IPS-18c (cell line): Measurements from ENCODE around the gene EGFR.

Experiments used
- H3K4me3 ChIP-seq: 2 replicates; pipeline ENCODE4 v1.7.0; 2013; ENCODE audit warnings: low read depth, mild to moderate bottlenecking, low read length, moderate library complexity; ENCODE audit not compliant: insufficient read depth
- H3K9me3 ChIP-seq: one replicate; pipeline ENCODE4 v1.6.1; 2013; ENCODE audit warnings: mild to moderate bottlenecking, low read length, moderate library complexity; ENCODE audit not compliant: control insufficient read depth, insufficient read depth

Gene EGFR

GRCh38 chr7:55052741-55053427 is 34.1 kb downstream of the EGFR start:
- no peak overlapping the region for H3K4me3 ChIP-seq
- no peaks in the 10 kb centered on the region for H3K9me3 ChIP-seq

DNA sequence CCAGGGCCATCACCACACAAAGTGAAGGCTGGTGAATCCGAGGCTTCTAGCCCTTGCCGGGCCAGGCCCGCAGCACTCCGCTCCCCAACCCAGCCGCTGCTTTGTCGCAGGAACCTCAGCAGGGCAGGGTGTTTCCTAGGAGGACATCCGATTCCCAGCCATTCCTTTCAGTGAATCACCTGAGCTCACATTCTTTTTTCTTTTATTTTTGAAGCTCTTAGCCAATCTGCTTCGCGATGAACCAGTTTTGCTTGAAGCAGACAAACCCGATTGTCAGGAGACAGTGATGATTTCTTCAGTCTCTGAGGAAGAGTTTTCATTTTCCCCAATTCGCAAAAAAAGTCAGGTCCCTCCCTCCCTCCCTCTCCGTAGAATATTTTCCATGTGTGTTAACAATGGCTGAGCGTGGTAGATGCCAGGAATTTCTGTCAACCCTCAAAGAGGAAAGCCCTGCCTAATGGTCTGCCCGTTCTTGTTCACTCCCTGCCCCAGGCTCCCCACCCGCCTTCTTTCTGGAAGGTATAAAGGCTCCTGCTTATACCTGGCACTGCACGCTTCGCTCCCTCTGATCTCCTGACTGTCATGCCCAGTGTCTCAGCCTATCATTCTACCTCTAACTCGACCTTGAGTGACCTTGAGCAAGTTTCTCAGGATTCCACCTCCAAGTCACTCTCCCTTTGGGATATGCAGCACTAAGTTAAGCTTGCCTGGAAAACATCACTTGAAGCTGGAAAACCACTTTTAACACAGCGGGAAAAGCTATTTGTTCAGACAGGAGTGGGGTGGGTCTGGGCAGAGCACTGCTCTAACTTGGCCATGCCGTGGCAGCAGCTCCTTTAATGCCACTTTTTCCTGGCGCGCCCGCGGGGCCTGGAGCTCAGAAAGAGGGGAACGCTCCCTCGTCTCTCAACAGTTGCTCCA is 35.1 kb downstream of the EGFR start:
- no peaks in the 10 kb centered on the region for H3K9me3 ChIP-seq
- no peak overlapping the region for H3K4me3 ChIP-seq

GRCh38 chr7:55054758-55055157 is 35.9 kb downstream of the EGFR start:
- no peak overlapping the region for H3K4me3 ChIP-seq
- no peaks in the 10 kb centered on the region for H3K9me3 ChIP-seq

DNA sequence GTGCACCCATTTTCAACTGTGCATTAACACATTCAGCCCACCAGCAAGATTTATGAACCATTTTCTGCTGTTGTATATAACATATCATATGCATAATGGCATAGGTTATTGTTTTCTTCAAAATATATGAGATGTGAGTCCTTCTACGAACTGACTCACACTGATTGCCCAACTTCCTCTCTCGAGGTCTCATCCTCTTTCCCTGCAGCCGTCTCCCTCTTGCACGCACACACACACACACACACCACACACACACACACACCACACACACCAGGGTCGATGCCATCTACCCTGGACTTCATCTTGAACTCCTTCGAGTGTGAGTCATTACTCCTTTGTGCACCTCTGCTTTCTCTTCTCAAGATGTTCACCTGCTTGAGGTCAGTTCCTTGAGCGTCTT is 36.7 kb downstream of the EGFR start:
- H3K9me3 ChIP-seq: no peaks in the 10 kb centered on the region
- no peak overlapping the region for H3K4me3 ChIP-seq

- Histone ChIP-seq H3K9me3 (no peaks in the 10 kb centered on the region), H3K4me3 (no peak overlapping the region)
These were observed 37.3 kb downstream of the EGFR start for GRCh38 chr7:55056068-55056467.

DNA sequence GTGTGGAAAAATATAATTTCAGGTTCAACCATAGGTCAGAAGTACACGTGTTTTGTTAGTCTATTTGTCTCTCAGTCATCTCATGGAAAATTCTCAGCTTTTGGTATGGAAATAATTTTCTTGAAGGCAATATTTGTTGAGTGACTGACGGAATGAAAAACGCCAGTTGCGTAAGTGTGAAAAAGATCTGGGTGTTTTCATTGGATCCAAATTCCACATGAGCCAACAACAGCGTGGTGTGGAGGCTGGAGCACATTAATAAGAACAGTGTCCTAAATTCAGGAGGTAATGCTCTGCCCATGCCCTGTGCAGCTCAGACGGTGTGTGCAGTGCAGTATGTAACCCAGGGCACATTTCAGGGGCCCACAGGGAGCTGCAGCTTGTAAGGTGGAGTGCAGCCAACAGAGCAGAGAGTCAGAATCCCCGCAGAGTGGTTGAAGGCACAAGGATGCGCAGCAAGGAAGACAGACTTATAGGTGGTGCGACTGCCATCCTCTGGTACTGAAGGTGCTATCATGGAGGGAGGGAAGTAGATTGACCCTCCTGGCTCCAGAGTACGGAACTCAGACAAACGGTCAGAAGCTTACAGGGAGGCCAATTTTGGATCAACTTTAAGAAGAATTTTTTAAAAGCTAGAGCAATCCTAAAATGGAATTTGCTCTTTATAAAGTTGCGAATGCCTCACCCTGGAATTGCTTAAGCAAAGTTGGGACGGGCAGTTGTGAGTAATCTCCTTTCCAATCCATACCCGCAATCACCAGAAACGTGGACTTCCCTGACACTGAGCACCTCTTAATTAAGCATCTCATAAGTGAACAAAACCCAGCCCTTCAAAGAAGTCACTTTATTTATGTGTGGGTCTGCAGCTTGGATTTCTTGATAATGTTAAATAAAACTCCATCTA is 38.0 kb downstream of the EGFR start:
- Histone ChIP-seq H3K9me3 (no peaks in the 10 kb centered on the region), H3K4me3 (no peak overlapping the region)

DNA sequence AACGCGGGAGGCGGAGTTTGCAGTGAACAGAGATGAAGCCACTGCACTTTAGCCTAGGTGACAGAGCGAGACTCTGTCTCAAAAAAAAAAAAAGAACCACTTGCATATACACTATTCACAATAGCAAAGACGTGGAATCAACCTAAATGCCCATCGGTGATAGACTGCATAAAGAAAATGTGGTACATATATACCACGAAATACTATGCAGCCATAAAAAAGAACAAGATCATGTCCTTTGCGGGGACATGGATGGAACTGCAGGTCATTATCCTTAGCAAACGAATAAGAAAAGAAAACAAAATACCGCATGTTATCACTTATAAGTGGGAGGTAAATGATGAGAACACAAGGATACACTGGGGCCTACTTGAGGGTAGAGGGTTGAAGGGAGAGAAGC is 39.5 kb downstream of the EGFR start:
- no peaks in the 10 kb centered on the region for H3K9me3 ChIP-seq

GRCh38 chr7:55059021-55059420 is 40.2 kb downstream of the EGFR start:
- Histone ChIP-seq H3K4me3 (no peak overlapping the region), H3K9me3 (no peaks in the 10 kb centered on the region)

More for the DNA sequence above, 39.5 kb downstream of the EGFR start:
- no peak overlapping the region for H3K4me3 ChIP-seq

- Histone ChIP-seq H3K9me3 (no peaks in the 10 kb centered on the region), H3K4me3 (no peak overlapping the region)
These were observed 41.3 kb downstream of the EGFR start for GRCh38 chr7:55060085-55060484.

- H3K9me3 ChIP-seq: no peaks in the 10 kb centered on the region
- no peak overlapping the region for H3K4me3 ChIP-seq
These were observed 41.8 kb downstream of the EGFR start for GRCh38 chr7:55060636-55061022.

DNA sequence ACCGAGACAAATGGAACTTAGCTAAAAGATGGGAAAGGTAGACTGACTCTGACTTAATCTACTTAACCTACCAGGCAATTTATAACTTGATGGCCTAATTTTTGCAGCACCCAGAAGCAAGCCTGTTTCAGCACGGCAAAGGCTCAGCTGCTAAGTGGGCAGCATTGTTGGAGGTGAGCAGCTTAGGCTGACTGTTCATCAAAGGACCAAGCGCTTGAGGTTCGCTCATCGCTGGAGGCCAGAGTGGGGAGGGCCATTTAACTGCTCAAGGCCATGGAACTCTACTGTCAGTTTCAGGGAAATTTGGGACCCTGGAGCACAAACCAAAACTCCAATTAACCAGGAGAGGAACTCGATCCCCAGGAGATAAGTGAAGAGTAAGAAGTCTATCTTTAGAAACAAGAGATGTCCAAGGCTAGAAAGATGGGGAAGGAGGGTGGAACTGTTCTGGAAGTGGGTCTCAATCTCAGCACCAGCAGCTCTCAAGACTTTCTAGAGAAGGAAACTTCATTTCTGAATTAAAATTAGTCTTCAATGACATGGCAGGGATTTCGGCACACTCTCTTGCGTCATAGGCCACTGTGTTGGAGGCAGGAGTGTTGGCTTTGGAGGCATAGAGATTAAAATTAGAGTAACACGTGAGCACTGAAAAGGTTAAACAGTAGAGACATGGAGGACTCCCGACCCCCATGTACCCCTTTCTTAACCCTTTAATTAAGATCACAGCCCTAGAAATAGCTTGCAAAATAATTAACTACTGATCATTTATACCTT is 43.1 kb downstream of the EGFR start:
- no peaks in the 10 kb centered on the region for H3K9me3 ChIP-seq
- no peak overlapping the region for H3K4me3 ChIP-seq

- no peak overlapping the region for H3K4me3 ChIP-seq
- no peaks in the 10 kb centered on the region for H3K9me3 ChIP-seq
These were observed 44.2 kb downstream of the EGFR start for GRCh38 chr7:55063061-55063460.

DNA sequence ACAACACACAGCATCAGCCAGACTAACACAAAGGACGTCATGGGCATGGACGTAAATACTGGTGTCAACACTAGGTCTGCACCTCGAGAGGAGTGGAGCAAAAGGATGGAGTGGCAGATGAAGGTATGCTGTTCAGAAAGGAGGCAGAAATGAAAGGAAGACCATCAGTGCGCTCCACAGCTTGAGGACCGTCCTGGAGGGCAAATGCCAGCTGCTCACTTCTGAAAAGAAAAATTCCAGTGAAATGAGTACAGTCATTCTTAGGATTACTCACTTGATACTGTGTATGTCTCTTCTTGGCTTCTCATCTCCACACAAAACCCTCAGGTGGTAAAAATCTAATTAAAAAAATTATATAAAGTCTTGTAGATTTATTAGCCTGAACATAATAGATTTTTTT is 44.8 kb downstream of the EGFR start:
- Histone ChIP-seq H3K4me3 (no peak overlapping the region), H3K9me3 (no peaks in the 10 kb centered on the region)

GRCh38 chr7:55065079-55065478 is 46.3 kb downstream of the EGFR start:
- H3K4me3 ChIP-seq: no peak overlapping the region
- H3K9me3 ChIP-seq: no peaks in the 10 kb centered on the region

- no peaks in the 10 kb centered on the region for H3K9me3 ChIP-seq
- H3K4me3 ChIP-seq: no peak overlapping the region
These were observed 46.9 kb downstream of the EGFR start for GRCh38 chr7:55065511-55066229.

DNA sequence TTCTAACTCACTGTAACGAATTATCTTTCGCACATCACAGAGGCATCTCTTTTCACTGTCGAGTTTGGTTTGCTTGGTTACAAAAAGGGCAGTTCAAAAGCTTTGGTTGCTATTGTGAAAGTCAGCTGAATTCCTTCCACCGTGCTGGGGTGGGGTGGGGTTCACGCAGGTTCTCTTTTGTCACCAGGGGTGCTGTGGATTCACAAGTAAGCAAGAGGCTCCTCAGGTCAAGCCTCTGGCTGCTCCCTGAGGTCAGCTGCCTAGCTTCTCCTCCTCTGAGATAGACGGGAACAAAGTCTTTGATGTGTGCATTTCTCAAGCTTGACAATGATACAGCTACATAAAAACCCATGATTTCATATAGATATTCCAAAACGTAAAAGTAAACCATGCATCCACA is 47.7 kb downstream of the EGFR start:
- Histone ChIP-seq H3K9me3 (no peaks in the 10 kb centered on the region), H3K4me3 (no peak overlapping the region)
